Progenitor cell of endocrine pancreas (in vitro differentiated cells): ENCODE data around the gene ESPL1. TPM values are rescaled to one million over a fixed set of nuclear protein-coding genes. Genes with fewer than 3 reads are reported as not detected.
A peak's percentile ranks its signal among the peaks of the same experiment; 100 is the strongest.

Experiments used
- DNase-seq: peaks from one replicate; pipeline ENCODE4 v3.0.0; 2021; ENCODE audit warnings: low spot score; ENCODE audit not compliant: unreplicated experiment
- H3K27ac Mint-ChIP-seq: 2 replicates; pipeline ENCODE4 v1.8.0; 2021; ENCODE audit warnings: mild to moderate bottlenecking, moderate library complexity, mixed read lengths
- H3K27me3 Mint-ChIP-seq: 2 replicates; pipeline ENCODE4 v1.8.0; 2021; ENCODE audit warnings: mixed read lengths
- H3K36me3 Mint-ChIP-seq: 2 replicates; pipeline ENCODE4 v1.8.0; 2022; ENCODE audit warnings: mixed read lengths; ENCODE audit not compliant: insufficient read depth
- H3K4me1 Mint-ChIP-seq: 2 replicates; pipeline ENCODE4 v1.8.0; 2021; ENCODE audit warnings: low read depth, mixed read lengths
- H3K4me3 Mint-ChIP-seq: 2 replicates; pipeline ENCODE4 v1.8.0; 2021; ENCODE audit warnings: low read depth, mild to moderate bottlenecking, moderate library complexity, mixed read lengths
- H3K9me3 Mint-ChIP-seq: 2 replicates; pipeline ENCODE4 v1.8.0; 2021; ENCODE audit warnings: low read depth, mixed read lengths
- CTCF ChIP-seq: fragments of 200-600 bp; sonication (generic); IDR thresholded peaks from one replicate; pipeline ENCODE4 v1.5.0; 2021; ENCODE audit warnings: antibody characterized with exemption, mild to moderate bottlenecking; ENCODE audit not compliant: unreplicated experiment
- total RNA-seq: library from RNA; stranded (reverse); gene quantifications from 2 replicates; pipeline ENCODE4 v1.2.1, GENCODE V29; 2021

Gene ESPL1
- total RNA-seq, 1 donor from 2014 or later: 27.1 TPM

GRCh38 chr12:53268630-53269562 is 797 bp downstream of the ESPL1 start:
- Mint-ChIP-seq H3K27me3 (no peaks in the 10 kb centered on the region), H3K4me1 (peaks cover 17% of the 10 kb centered on the region), H3K4me3 (peak overlapping the region; percentile 100), H3K36me3 (no peaks in the 10 kb centered on the region), H3K9me3 (no peaks in the 10 kb centered on the region), H3K27ac (no peak overlapping the region)
- no peak for DNase-seq
- TF ChIP-seq CTCF: no peak

GRCh38 chr12:53274445-53274844 is 6.3 kb downstream of the ESPL1 start:
- Mint-ChIP-seq H3K36me3 (peaks cover 2% of the 10 kb centered on the region), H3K9me3 (no peaks in the 10 kb centered on the region), H3K4me3 (no peak overlapping the region), H3K27me3 (no peaks in the 10 kb centered on the region), H3K4me1 (peaks cover 1% of the 10 kb centered on the region), H3K27ac (no peak overlapping the region)
- TF ChIP-seq CTCF: no peak
- DNase-seq: no peak

GRCh38 chr12:53276511-53276910 is 8.4 kb downstream of the ESPL1 start:
- no peaks in the 10 kb centered on the region for H3K9me3 Mint-ChIP-seq
- H3K4me3 Mint-ChIP-seq: no peak overlapping the region
- no peak overlapping the region for H3K27ac Mint-ChIP-seq
- no peaks in the 10 kb centered on the region for H3K27me3 Mint-ChIP-seq
- no peak for TF ChIP-seq CTCF
- no peak for DNase-seq
- H3K4me1 Mint-ChIP-seq: no peaks in the 10 kb centered on the region
- peaks cover 6% of the 10 kb centered on the region for H3K36me3 Mint-ChIP-seq

GRCh38 chr12:53277981-53278380 is 9.9 kb downstream of the ESPL1 start:
- Mint-ChIP-seq H3K9me3 (no peaks in the 10 kb centered on the region), H3K4me1 (no peaks in the 10 kb centered on the region), H3K4me3 (no peak overlapping the region), H3K27ac (no peak overlapping the region), H3K27me3 (no peaks in the 10 kb centered on the region), H3K36me3 (peaks cover 8% of the 10 kb centered on the region)
- no peak for DNase-seq
- TF ChIP-seq CTCF: no peak

- H3K36me3 Mint-ChIP-seq: peaks cover 11% of the 10 kb centered on the region
- H3K27ac Mint-ChIP-seq: no peak overlapping the region
- no peak for TF ChIP-seq CTCF
- no peak for DNase-seq
- H3K27me3 Mint-ChIP-seq: no peaks in the 10 kb centered on the region
- H3K4me1 Mint-ChIP-seq: no peaks in the 10 kb centered on the region
- no peaks in the 10 kb centered on the region for H3K9me3 Mint-ChIP-seq
- H3K4me3 Mint-ChIP-seq: no peak overlapping the region
Measured at GRCh38 chr12:53279283-53279869, 11.3 kb downstream of the ESPL1 start.
